HUES48 (cell line): ENCODE measurements around the gene ASTN2.

Source experiments
- H3K27ac ChIP-seq: one replicate; pipeline ENCODE4 v1.7.0; 2013; ENCODE audit warnings: low read depth, low read length, inconsistent platforms
- H3K27me3 ChIP-seq: 2 replicates; pipeline ENCODE4 v1.6.1; 2013; ENCODE audit warnings: mild to moderate bottlenecking, low read length; ENCODE audit not compliant: control insufficient read depth, insufficient read depth
- H3K36me3 ChIP-seq: 2 replicates; pipeline ENCODE4 v1.6.1; 2013; ENCODE audit warnings: low read length; ENCODE audit not compliant: control insufficient read depth, insufficient read depth
- H3K4me1 ChIP-seq: 2 replicates; pipeline ENCODE4 v1.6.1; 2013; ENCODE audit warnings: mild to moderate bottlenecking, low read length; ENCODE audit not compliant: control insufficient read depth, insufficient read depth
- H3K4me3 ChIP-seq: 2 replicates; pipeline ENCODE4 v1.5.1; 2013; ENCODE audit warnings: mild to moderate bottlenecking, low read depth, low read length
- H3K9ac ChIP-seq: 2 replicates; pipeline ENCODE4 v1.6.1; 2013; ENCODE audit warnings: mild to moderate bottlenecking, low read depth, low read length, moderate library complexity
- H3K9me3 ChIP-seq: 2 replicates; pipeline ENCODE4 v1.6.1; 2013; ENCODE audit warnings: low read length; ENCODE audit not compliant: control insufficient read depth, insufficient read depth

The ASTN2 gene

GRCh38 chr9:116688806-116689485, 725.9 kb downstream of the ASTN2 start:
- peaks cover 14% of the 10 kb centered on the region for H3K4me1 ChIP-seq

DNA sequence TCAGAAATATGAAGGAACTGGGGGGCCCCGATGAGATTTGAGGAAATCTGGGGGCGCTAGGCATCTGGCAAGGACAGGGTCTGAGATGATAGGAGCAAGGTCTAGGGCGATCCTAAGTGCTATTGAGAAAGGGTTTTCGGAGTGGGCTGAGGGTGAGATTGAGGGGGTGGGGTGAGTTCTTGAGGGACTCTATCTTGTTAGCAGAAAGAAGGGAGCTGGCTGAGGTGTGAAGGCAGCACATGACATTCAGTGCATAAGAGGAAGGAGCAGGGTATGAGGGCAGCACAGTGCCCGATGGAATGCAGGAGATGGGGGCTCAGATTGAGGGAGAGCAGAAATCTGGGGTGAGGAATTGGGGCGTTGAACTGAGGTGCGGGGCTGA, 727.1 kb downstream of the ASTN2 start:
- peaks cover 11% of the 10 kb centered on the region; the same call in 1 of the 2 replicates for H3K9me3 ChIP-seq
- H3K4me3 ChIP-seq = peak overlapping the region; percentile 77
- no peaks in the 10 kb centered on the region; the same call in 1 of the 2 replicates for H3K36me3 ChIP-seq
- no peaks in the 10 kb centered on the region for H3K27me3 ChIP-seq
- H3K27ac ChIP-seq = no peak overlapping the region
- peaks cover 14% of the 10 kb centered on the region for H3K4me1 ChIP-seq
- H3K9ac ChIP-seq = peak overlapping the region; percentile 52

More at GRCh38 chr9:116688806-116689485, 725.9 kb downstream of the ASTN2 start:
- Histone ChIP-seq H3K9me3 (peaks cover 2% of the 10 kb centered on the region; the same call in 1 of the 2 replicates), H3K27me3 (no peaks in the 10 kb centered on the region), H3K27ac (no peak overlapping the region), H3K4me3 (no peak overlapping the region), H3K9ac (no peak overlapping the region), H3K36me3 (no peaks in the 10 kb centered on the region; the same call in 1 of the 2 replicates)

- Histone ChIP-seq H3K9ac (peak within 1 kb of the TSS; percentile 56), H3K27me3 (no peaks in the 10 kb centered on the region), H3K4me3 (peak within 1 kb of the TSS; percentile 77), H3K36me3 (no peaks in the 10 kb centered on the region; the same call in 1 of the 2 replicates), H3K9me3 (peaks cover 11% of the 10 kb centered on the region; the same call in 1 of the 2 replicates), H3K4me1 (peaks cover 14% of the 10 kb centered on the region), H3K27ac (no peak within 1 kb of the TSS)
Measured at GRCh38 chr9:116687074-116687753, 727.6 kb downstream of the ASTN2 start, which contains the start of gene TRIM32. TSS of gene TRIM32 (plus strand) at chr9:116687305. CDS start at chr9:116697743, 10,438 bp downstream.

DNA sequence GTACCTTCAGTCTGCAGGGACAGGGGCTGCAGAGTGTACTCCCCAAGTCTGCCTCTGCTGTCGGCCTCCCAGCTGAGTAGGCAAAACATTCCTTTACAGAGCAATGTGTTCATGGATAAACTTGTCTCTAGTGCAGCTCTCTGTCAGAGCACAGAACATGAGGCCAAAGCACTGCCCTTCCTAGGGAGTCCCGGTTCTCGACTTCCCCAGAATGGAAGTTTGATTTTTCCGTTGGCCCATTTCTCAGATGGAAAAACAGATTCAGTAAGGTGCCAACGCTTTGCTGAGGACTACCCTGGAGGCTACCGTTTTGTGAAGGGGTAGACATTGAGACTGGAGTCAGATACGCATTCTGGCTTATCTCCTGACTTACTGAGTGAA, 728.2 kb downstream of the ASTN2 start:
- H3K9ac ChIP-seq = peak overlapping the region; percentile 56
- H3K36me3 ChIP-seq = no peaks in the 10 kb centered on the region; the same call in 1 of the 2 replicates
- peaks cover 11% of the 10 kb centered on the region; the same call in 1 of the 2 replicates for H3K9me3 ChIP-seq
- H3K27ac ChIP-seq = no peak overlapping the region
- H3K27me3 ChIP-seq = no peaks in the 10 kb centered on the region
- peaks cover 14% of the 10 kb centered on the region for H3K4me1 ChIP-seq
- peak overlapping the region; percentile 77 for H3K4me3 ChIP-seq

GRCh38 chr9:116686135-116686534, 728.7 kb downstream of the ASTN2 start:
- H3K4me3 ChIP-seq = peak overlapping the region; percentile 77; the same call in 1 of the 2 replicates
- peaks cover 14% of the 10 kb centered on the region for H3K4me1 ChIP-seq
- no peaks in the 10 kb centered on the region for H3K27me3 ChIP-seq
- H3K27ac ChIP-seq = no peak overlapping the region
- H3K36me3 ChIP-seq = no peaks in the 10 kb centered on the region; the same call in 1 of the 2 replicates
- H3K9ac ChIP-seq = no peak overlapping the region
- peaks cover 11% of the 10 kb centered on the region; the same call in 1 of the 2 replicates for H3K9me3 ChIP-seq

- no peak overlapping the region for H3K4me3 ChIP-seq
- H3K36me3 ChIP-seq = no peaks in the 10 kb centered on the region; the same call in 1 of the 2 replicates
- H3K9me3 ChIP-seq = peaks cover 11% of the 10 kb centered on the region; the same call in 1 of the 2 replicates
- no peak overlapping the region for H3K9ac ChIP-seq
- H3K4me1 ChIP-seq = peaks cover 14% of the 10 kb centered on the region
- no peak overlapping the region for H3K27ac ChIP-seq
- no peaks in the 10 kb centered on the region for H3K27me3 ChIP-seq
Measured at GRCh38 chr9:116685166-116685565, 729.7 kb downstream of the ASTN2 start.

- H3K4me1 ChIP-seq = peaks cover 10% of the 10 kb centered on the region
Measured at GRCh38 chr9:116683535-116683934, 731.3 kb downstream of the ASTN2 start.

DNA sequence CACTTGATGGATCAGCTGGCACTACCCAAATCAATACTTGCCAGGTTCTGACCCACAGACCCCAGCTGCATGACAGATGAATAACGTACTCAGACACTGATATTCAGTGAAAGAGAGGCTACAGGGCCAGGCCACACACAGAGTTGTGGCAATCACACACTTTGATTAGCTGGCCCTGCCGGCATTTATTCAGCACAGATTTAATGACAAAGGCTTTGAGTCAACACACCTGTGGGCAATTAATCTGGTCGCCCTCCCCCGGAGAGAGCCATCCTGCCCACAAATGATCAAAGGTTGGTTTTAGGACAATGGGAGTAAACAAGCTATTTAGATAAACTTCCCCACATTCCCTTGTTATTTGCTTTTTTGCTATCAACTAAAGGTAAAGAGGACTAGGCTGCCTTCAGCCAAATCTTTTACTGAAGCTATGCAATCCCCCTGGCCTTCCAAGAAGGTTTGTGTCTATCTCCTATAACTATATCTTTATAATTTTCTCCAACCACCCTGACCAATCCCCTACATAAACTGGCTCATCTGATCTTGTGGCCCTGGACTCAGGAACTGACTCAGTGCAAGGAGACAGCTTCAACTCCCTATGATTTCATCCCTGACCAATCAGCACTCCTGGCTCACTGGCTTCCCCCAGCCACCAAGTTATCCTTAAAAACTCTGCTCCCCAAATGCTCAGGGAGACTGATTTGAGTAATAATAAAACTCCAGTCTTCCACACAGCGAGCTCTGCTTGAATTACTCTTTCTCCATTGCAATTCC, 740.5 kb downstream of the ASTN2 start:
- Histone ChIP-seq H3K27ac (no peak overlapping the region), H3K4me3 (no peak overlapping the region), H3K4me1 (no peaks in the 10 kb centered on the region), H3K9me3 (peaks cover 43% of the 10 kb centered on the region), H3K9ac (no peak overlapping the region), H3K36me3 (no peaks in the 10 kb centered on the region), H3K27me3 (no peaks in the 10 kb centered on the region)

More at GRCh38 chr9:116683535-116683934, 731.3 kb downstream of the ASTN2 start:
- H3K4me3 ChIP-seq = no peak overlapping the region
- H3K9me3 ChIP-seq = peaks cover 11% of the 10 kb centered on the region; the same call in 1 of the 2 replicates
- H3K36me3 ChIP-seq = no peaks in the 10 kb centered on the region; the same call in 1 of the 2 replicates
- H3K9ac ChIP-seq = no peak overlapping the region
- no peaks in the 10 kb centered on the region for H3K27me3 ChIP-seq
- no peak overlapping the region for H3K27ac ChIP-seq

GRCh38 chr9:116673375-116673774, 741.5 kb downstream of the ASTN2 start:
- H3K4me1 ChIP-seq = no peaks in the 10 kb centered on the region
- H3K9me3 ChIP-seq = peaks cover 43% of the 10 kb centered on the region

DNA sequence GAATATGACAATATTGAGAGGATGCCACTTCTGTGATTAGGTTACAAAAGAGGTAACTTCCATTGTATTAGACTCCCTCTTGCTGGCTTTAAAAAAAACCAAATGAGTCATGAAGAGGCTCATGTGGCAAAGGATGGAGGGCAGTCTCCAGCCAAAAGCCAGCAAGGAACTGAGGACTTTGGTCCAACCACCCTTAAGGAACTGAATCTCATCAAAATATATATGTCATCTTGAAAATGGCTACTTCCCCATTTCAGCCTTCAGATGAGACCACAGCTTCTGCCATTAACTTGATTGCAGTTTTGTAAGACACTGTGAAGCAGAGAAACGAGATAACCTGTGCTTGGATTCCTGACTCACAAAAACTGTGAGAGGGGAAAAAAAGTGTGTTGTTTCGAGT, 743.3 kb downstream of the ASTN2 start:
- H3K27ac ChIP-seq = no peak overlapping the region
- no peaks in the 10 kb centered on the region for H3K27me3 ChIP-seq
- no peaks in the 10 kb centered on the region for H3K36me3 ChIP-seq
- no peaks in the 10 kb centered on the region for H3K4me1 ChIP-seq
- H3K9ac ChIP-seq = no peak overlapping the region
- H3K4me3 ChIP-seq = no peak overlapping the region
- peaks cover 43% of the 10 kb centered on the region for H3K9me3 ChIP-seq

More at GRCh38 chr9:116673375-116673774, 741.5 kb downstream of the ASTN2 start:
- no peak overlapping the region for H3K9ac ChIP-seq
- no peak overlapping the region for H3K4me3 ChIP-seq
- H3K27me3 ChIP-seq = no peaks in the 10 kb centered on the region
- no peak overlapping the region for H3K27ac ChIP-seq
- H3K36me3 ChIP-seq = no peaks in the 10 kb centered on the region
